Measurements from ENCODE around the gene KLKB1. TPM values are rescaled to one million over a fixed set of nuclear protein-coding genes. Genes with fewer than 3 reads are reported as not detected.

Gene KLKB1
- polyA plus RNA-seq, 4 donors: 1.0 to 2.8 (median 2.3) TPM

- no peak for DNase-seq (ENCODE audit: low read depth in 4 of 4, low spot score in 2 of 4)
Measured at GRCh38 chr4:186304866-186305505, 77.7 kb downstream of the KLKB1 start.

GRCh38 chr4:186307497-186307896 lies 80.2 kb downstream of the KLKB1 start:
- DNase-seq (ENCODE audit: low read depth in 4 of 4, low spot score in 2 of 4): no peak

- DNase-seq (ENCODE audit: low read depth in 4 of 4, low spot score in 2 of 4): no peak
Measured at GRCh38 chr4:186307916-186308315, 80.6 kb downstream of the KLKB1 start.

Other genes with a start within 250 kb of the KLKB1 start
- gene TLR3, start 158.4 kb upstream of the KLKB1 start, polyA plus RNA-seq (ENCODE audit: insufficient read length in 4 of 4): 10 to 100 TPM; 11.4 to 17.5 (median 12.8) TPM
- 10 to 100 TPM; 51.1 to 65.8 (median 57.9) TPM for gene FAM149A, start 122.8 kb upstream of the KLKB1 start, polyA plus RNA-seq (ENCODE audit: insufficient read length in 4 of 4)
- 10 to 100 TPM; 14.3 to 28.8 (median 24.1) TPM for gene CYP4V2, start 35.9 kb upstream of the KLKB1 start, polyA plus RNA-seq (ENCODE audit: insufficient read length in 4 of 4)
- gene F11, start 38.7 kb downstream of the KLKB1 start, polyA plus RNA-seq (ENCODE audit: insufficient read length in 4 of 4): 1 to 10 TPM; 2.0 to 5.6 (median 4.2) TPM

All from left renal cortex interstitium (tissue), 4 donors.